DMS153 treated with DMSO at 0.1 percent for 48 hours (cell line): ENCODE data around the gene TBXAS1.
"Not testable (repeated sequence)": the region's sequence is repeated elsewhere in the genome, so short reads cannot be mapped to it uniquely, and the experiment has no call there.

Experiments
- DNase-seq: peaks from one replicate; lab custom pipeline; 2025; ENCODE audit not compliant: unreplicated experiment; lab: John Stamatoyannopoulos, UW

TBXAS1 gene

DNA sequence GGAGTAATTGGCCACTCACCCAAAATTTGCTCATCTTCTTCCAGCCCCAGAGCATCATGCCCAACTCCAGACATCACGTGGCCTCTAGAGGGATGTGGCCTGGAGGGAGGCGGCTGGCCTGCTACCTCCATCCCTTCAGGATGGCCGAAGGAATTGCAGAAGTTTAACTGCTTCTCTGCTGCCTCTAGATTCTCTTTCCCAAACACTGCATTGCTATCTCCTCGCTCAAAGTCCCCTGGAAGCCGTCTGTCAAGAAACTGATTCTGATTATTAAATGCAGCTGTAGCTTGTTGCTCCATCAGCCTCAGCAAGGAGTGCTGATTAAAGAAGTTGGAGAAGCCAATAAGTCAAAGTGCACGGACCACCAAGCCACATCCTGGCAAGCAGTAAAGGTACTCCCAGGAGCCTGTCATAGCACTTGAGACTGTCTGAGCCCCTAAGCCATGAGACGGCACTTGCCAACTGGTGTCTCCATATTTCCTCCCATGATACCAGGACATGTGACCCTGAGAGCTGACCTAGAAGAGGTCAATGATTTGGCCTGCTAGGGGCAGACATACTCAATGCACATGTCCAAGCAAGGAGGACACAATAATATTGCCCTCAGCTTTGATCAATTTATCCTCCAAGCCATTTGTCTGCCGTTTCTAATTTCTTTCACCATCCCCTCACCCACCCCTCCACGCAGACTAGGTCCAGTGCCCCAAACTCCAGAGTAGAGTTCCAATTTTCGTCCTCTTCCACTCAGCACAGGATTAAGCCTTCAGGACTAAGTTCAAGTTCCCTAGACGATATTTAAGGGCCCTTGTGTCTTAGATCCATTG is 84.2 kb downstream of the TBXAS1 start:
- no peak for DNase-seq

GRCh38 chr7:139913845-139914135 is 84.7 kb downstream of the TBXAS1 start:
- no peak for DNase-seq

DNA sequence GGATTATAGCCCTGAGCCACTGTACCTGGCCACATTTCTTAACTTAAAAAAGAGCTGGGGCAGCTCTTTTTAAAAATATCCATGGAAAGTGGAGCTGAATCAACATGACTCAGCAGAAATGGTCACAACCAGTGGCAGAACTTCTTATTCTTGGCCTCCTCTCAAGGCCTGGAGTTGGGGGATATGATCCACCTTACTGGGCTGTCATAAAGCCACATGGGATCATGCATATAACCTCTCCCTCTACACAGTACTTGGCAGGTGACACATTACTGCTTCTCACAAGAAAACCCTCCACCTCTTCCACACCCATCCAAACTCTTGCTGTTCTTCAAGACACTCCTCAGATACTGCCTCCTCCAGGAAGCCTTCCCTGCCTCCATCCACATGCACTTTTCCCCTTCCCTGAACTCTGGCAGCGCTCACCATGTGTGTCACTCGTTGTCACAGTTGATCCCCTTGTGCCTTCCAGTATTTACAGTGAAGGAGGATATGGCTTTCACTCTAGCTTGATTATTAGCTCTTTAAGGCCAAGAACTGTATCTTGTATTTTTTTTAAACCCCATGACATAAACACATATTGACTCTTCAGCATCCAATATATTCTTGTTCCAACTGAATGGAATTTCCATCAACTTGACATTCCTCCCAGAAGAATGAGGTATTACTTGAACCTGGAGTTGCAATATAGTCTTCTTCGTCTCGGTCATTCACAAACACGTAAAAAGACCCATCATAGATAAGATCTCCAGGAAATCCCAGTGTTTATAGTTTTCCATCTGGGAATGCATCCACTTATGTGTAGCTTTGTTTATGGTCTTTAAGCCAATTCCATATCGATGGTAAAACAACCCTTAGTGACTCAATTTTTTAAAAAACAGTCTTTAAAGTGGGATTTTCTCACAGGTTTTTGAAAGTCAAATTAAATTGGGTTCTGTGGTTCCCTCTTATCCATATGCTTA is 85.5 kb downstream of the TBXAS1 start:
- no peak for DNase-seq

GRCh38 chr7:139915268-139915863 is 86.3 kb downstream of the TBXAS1 start:
- DNase-seq, result no peak

DNA sequence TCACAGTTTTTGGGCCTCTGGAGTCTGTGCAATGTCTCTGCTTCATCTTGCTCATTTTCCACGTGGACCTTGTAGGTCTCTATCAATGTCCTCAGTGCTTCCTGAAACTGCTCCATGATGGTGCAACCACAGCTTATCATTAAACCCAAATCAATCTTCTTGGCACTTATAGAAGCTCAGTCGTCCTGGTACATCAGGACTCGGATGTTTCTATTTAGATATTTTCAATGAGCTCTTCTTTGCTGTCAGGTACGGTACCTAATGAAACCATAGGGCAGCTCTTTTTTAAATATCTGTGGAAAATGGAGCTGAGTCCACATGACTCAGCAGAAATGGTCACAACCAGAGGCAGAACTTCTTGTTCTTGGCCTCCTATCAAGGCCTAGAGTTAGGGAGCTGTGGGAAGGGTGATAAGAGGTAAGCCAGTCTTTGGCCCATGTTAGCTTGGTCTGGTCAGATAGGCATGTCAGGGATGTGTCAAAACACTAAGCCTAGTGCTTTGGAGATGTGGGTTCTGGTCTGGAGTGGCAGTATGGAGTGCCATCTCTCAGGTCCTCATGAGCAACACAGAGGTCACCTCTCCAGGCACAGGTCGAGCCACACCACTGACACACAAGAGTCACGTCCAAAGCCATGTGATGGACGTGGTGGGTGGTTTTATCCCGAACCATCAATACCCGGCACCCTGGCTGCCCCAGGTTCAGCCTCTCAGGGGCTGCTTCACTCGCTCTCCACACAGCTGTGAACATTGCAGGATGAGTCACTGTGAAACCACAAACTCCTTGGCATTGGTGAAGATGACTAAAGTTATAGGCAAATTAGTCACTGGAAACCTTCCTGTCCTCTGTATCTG is 87.0 kb downstream of the TBXAS1 start:
- no peak for DNase-seq

DNA sequence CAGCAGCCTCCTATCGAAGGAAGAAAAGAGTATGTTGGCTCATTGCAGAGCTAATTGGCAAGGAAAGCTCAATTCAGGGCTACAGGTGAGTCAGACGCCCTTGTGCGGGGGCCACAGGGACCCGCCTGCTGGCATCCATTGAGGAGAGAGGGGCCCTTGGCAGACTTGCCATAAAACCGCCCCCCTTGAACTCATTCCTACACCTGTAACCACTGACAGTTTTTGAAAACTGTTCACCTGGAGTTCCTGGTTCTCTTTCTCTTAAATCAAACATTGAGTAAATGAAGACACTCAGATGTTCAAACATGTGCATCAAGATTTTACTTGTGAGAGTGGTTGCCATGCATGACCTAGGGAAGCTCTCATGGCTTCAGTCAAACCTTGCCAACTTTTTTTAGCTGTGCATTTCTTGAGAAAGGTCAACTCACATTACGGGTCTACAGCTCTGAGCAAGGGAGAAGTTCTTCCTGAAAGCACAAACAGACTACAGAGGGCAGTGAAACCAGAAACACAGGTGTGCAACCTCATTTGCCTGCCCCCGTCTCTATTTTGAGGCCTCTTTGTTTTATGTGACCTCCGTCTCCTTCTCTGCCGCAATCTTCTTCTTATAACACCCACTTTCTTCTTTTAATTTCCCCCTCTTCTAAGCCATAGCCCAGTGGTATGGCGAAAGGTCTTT is 87.8 kb downstream of the TBXAS1 start:
- no peak for DNase-seq

DNA sequence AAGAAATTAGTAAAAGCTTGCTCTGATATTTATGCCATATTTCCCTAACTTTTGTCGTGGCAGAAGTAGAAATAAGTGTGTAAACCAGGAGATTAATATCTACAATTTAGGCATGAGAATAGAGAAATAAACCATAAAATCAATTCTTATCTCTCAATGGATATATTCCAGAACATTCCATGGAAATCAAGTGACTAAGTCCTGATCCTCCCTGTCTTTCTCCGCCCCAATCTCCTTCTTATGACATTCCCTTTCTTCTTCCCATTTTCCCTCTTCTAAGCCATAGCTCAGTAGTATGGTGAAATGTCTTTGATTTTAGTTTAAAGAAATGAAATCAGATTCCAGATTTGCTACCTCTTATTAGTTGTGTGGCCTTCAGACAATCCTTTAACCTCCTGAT is 88.8 kb downstream of the TBXAS1 start:
- no peak for DNase-seq

DNA sequence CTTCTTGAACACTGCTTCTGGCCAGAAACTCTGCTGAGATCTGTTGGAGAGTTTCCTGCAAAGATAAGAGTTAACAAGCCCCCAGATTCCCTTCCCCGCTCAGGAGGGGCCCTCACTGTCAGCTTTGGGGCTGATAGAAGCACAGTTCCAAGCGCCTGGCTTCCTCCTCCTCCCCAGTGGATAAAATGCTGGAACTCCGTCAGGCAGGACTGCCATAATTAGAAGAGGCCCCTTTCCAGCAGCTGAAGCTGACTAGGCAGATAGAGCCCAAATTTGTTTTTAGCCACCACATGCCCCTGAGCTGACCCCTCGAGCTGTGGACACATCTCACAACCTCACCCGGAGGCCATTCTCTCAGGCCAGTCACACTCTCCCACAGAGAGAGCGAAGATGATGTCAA is 89.4 kb downstream of the TBXAS1 start:
- DNase-seq, result no peak

DNA sequence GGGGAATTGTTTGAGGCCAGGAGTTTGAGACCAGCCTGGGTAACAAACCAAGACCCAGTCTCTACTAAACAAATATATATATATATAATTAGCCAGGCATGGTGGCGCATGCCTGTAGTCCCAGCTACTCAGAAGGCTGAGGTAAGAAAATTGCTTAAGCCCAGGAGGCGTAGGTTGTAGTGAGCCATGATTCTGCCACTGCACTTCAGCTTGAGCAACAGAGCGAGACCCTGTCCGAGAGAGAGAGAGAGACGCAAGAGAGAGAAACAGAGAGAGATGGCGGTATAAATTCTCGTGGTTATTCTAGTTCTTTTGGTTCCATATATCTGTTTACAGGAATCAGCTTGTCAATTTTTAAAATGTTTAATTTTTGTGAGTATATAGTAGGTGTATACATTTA is 94.0 kb downstream of the TBXAS1 start:
- no peak for DNase-seq

DNA sequence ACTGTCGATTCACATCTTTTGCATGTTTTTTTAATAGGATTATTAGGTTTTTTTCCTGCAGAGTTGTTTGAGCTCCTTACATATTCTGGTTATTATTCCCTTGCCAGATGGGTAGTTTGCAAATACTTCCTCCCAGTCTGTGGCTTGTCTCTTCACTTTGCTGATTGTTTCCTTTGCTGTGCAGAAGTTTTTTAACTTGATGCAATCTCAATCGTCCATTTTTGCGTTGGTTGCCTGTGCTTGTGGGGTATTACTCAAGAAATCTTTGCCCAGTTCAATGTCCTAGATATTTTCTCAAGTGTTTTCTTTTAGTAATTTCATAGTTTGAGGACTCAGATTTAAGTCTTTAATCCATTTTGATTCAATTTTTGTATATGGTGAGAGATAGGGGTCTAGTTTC is 95.4 kb downstream of the TBXAS1 start:
- DNase-seq, result no peak

GRCh38 chr7:139929221-139929620 is 100.2 kb downstream of the TBXAS1 start:
- DNase-seq, result not testable (repeated sequence)

- no peak for DNase-seq
Measured at GRCh38 chr7:139930286-139930965, 101.4 kb downstream of the TBXAS1 start.

GRCh38 chr7:139931190-139931934 is 102.3 kb downstream of the TBXAS1 start:
- no peak for DNase-seq

DNA sequence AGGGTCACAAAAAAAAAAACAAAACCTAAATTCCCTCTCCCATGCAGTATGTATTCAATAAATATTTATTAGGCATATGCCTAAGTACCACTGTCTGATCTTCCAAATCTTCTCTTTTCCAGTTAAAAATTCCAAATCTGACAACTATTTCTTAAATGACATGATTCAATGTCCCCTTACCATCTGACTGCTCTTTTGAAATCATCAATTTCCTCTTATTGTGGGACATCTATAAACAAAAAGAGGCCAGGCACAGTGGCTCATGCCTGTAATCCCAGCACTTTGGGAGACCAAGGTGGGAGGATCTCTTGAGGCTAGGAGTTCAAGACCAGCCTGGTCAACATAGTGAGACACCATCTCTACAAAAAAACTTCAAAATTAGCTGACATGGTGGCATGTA is 103.5 kb downstream of the TBXAS1 start:
- DNase-seq, result no peak

DNA sequence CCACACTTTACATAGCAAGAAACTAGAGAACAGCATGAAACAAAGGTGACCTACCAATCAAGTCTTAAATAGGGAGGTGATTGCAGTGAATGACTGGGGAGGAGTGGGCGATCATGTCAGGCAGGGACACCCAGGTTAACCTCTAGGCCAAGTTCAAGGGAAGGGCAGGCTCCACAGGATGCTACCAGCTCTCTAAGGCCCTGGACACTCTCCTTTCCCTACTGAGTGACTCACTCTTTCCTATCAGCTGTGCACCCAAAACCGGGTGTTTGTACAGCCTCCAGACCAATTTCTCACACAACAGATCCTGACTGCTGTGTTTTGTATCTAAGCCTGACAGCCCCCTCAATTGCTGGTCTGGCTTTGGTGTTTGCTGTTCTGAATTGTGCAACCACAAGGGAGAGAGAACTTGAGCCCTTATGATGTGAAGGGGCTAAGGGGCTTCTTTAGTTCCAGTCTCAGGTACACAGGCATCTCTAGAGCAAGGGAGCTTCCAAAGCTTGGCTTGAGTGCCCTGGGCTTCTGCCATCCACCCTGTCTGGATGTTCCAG is 107.8 kb downstream of the TBXAS1 start:
- no peak for DNase-seq

GRCh38 chr7:139937715-139938114 is 108.7 kb downstream of the TBXAS1 start:
- no peak for DNase-seq

GRCh38 chr7:139940866-139941265 is 111.8 kb downstream of the TBXAS1 start:
- no peak for DNase-seq

DNA sequence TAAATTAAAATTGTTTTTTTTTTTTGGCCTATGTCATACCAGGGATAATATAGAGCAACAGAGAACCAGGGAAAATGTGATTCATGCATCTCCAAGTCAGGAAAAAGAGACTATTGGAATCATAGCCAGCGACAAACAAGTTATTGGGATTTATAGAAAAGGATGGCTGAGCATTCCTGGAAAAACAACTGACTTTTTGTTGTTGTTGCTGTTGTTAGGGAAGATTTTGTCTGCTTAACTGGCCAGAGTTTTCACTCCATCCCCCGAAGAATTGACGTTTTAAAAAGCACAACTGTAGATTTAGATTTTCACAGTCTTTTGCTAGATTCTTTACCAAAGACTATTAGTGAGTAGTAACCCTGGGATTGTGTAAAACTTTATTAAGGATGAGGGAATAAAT is 112.4 kb downstream of the TBXAS1 start:
- DNase-seq, result no peak

DNA sequence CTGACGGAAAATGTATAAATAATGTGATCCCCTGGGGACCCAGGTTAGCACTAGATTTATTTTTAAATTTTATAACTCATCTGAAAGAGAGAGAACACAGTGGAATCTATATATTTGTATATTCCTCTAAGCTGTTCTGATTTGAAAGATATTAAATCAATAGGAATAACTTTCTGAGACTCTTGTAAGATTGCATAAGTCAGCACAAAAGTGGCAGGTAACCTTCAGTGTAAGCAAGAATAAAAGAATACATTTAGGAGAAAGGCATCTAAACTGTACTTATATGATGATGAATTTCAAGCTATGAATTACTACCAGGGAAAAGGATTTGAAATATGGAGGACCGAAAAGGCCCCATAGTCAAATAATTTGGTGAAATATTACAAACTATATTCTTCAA is 112.8 kb downstream of the TBXAS1 start:
- DNase-seq, result no peak
